ENCODE data around the gene DGKE. TPM values are rescaled to one million over a fixed set of nuclear protein-coding genes. Genes with fewer than 3 reads are reported as not detected.

The DGKE gene
- total RNA-seq, 1 donor from 2014 or later, result 3.3 TPM

GRCh38 chr17:56845934-56846333 lies 12.0 kb downstream of the DGKE start:
- Mint-ChIP-seq H3K27ac (no peak overlapping the region), H3K36me3 (ENCODE audit: insufficient read depth) (no peaks in the 10 kb centered on the region), H3K27me3 (no peaks in the 10 kb centered on the region), H3K4me3 (ENCODE audit: low read depth) (no peak overlapping the region), H3K4me1 (ENCODE audit: low read depth) (no peaks in the 10 kb centered on the region), H3K9me3 (ENCODE audit: low read depth) (no peaks in the 10 kb centered on the region)
- TF ChIP-seq CTCF (IDR thresholded peaks at IDR 0.05; ENCODE audit: unreplicated experiment), result no peak
- no peak for DNase-seq (ENCODE audit: low spot score, unreplicated experiment)

- Mint-ChIP-seq H3K36me3 (ENCODE audit: insufficient read depth) (no peaks in the 10 kb centered on the region), H3K9me3 (ENCODE audit: low read depth) (no peaks in the 10 kb centered on the region), H3K4me1 (ENCODE audit: low read depth) (no peaks in the 10 kb centered on the region), H3K4me3 (ENCODE audit: low read depth) (no peak overlapping the region), H3K27ac (no peak overlapping the region), H3K27me3 (no peaks in the 10 kb centered on the region)
- no peak for DNase-seq (ENCODE audit: low spot score, unreplicated experiment)
- TF ChIP-seq CTCF (IDR thresholded peaks at IDR 0.05; ENCODE audit: unreplicated experiment), result no peak
These were observed 13.2 kb downstream of the DGKE start for GRCh38 chr17:56847106-56847505.

GRCh38 chr17:56849131-56849530 lies 15.2 kb downstream of the DGKE start:
- DNase-seq (ENCODE audit: low spot score, unreplicated experiment), result no peak
- Mint-ChIP-seq H3K4me3 (ENCODE audit: low read depth) (no peak overlapping the region), H3K27ac (no peak overlapping the region), H3K9me3 (ENCODE audit: low read depth) (no peaks in the 10 kb centered on the region), H3K4me1 (ENCODE audit: low read depth) (no peaks in the 10 kb centered on the region), H3K36me3 (ENCODE audit: insufficient read depth) (no peaks in the 10 kb centered on the region), H3K27me3 (no peaks in the 10 kb centered on the region)
- TF ChIP-seq CTCF (IDR thresholded peaks at IDR 0.05; ENCODE audit: unreplicated experiment), result no peak

- no peaks in the 10 kb centered on the region for H3K27me3 Mint-ChIP-seq
- H3K9me3 Mint-ChIP-seq (ENCODE audit: low read depth), result no peaks in the 10 kb centered on the region
- TF ChIP-seq CTCF (IDR thresholded peaks at IDR 0.05; ENCODE audit: unreplicated experiment), result no peak
- H3K4me1 Mint-ChIP-seq (ENCODE audit: low read depth), result no peaks in the 10 kb centered on the region
- peak overlapping the region; percentile 2 for H3K27ac Mint-ChIP-seq
- no peak for DNase-seq (ENCODE audit: low spot score, unreplicated experiment)
- no peak overlapping the region for H3K4me3 Mint-ChIP-seq (ENCODE audit: low read depth)
- H3K36me3 Mint-ChIP-seq (ENCODE audit: insufficient read depth), result no peaks in the 10 kb centered on the region
These were observed 16.6 kb downstream of the DGKE start for GRCh38 chr17:56850591-56850990.

- H3K4me1 Mint-ChIP-seq (ENCODE audit: low read depth), result no peaks in the 10 kb centered on the region
- H3K4me3 Mint-ChIP-seq (ENCODE audit: low read depth), result no peak overlapping the region
- TF ChIP-seq CTCF (IDR thresholded peaks at IDR 0.05; ENCODE audit: unreplicated experiment), result no peak
- H3K36me3 Mint-ChIP-seq (ENCODE audit: insufficient read depth), result no peaks in the 10 kb centered on the region
- H3K9me3 Mint-ChIP-seq (ENCODE audit: low read depth), result no peaks in the 10 kb centered on the region
- no peaks in the 10 kb centered on the region for H3K27me3 Mint-ChIP-seq
- H3K27ac Mint-ChIP-seq, result no peak overlapping the region
- DNase-seq (ENCODE audit: low spot score, unreplicated experiment), result no peak
These were observed 17.1 kb downstream of the DGKE start for GRCh38 chr17:56851008-56851407.
